22Rv1 (cell line): Measurements from ENCODE around the gene LGALS3BP.

ENCODE experiments used
- CTCF ChIP-seq: fragments of 450-650 bp; IDR thresholded peaks from 2 replicates; pipeline ENCODE4 v1.5.1; 2017; ENCODE audit warnings: mild to moderate bottlenecking
- ZFX ChIP-seq: fragments of 450-650 bp; IDR thresholded peaks from 2 replicates; pipeline ENCODE4 v1.6.1; 2017; ENCODE audit warnings: antibody characterized with exemption, borderline replicate concordance

- TF ChIP-seq CTCF: no peak
- no peak for TF ChIP-seq ZFX
These were observed 54.5 kb downstream of the LGALS3BP start, which contains the start of gene TIMP2 for GRCh38 chr17:78925234-78925633.
